ENCODE measurements around the gene MYO7A. TPM values are rescaled to one million over a fixed set of nuclear protein-coding genes. Genes with fewer than 3 reads are reported as not detected.

MYO7A gene
- total RNA-seq, 2 donors from 2014 or later = 3.1 to 102 TPM

GRCh38 chr11:77236901-77237300, 108.9 kb downstream of the MYO7A start:
- no peaks in the 10 kb centered on the region for H3K4me1 ChIP-seq (replicated peaks)
- DNase-seq (ENCODE audit: low spot score) = no peak
- H3K27ac ChIP-seq = no peak overlapping the region
- TF ChIP-seq POLR2AphosphoS5 (IDR thresholded peaks at IDR 0.05) = peak; percentile 27
- no peak for TF ChIP-seq CTCF (IDR thresholded peaks at IDR 0.05)
- intact Hi-C loops (cut with DNase I) = no loop called here
- no peaks in the 10 kb centered on the region for H3K27me3 ChIP-seq (replicated peaks; ENCODE audit: insufficient read depth)
- no peaks in the 10 kb centered on the region for H3K9me3 ChIP-seq
- no peaks in the 10 kb centered on the region for H3K36me3 ChIP-seq
- H3K4me3 ChIP-seq = no peak overlapping the region

GRCh38 chr11:77244277-77245027, 116.4 kb downstream of the MYO7A start:
- intact Hi-C loops (cut with DNase I) = no loop called here
- H3K36me3 ChIP-seq = no peaks in the 10 kb centered on the region
- H3K4me1 ChIP-seq (replicated peaks) = no peaks in the 10 kb centered on the region
- H3K27ac ChIP-seq = no peak overlapping the region
- no peak for DNase-seq (ENCODE audit: low spot score)
- no peaks in the 10 kb centered on the region for H3K27me3 ChIP-seq (replicated peaks; ENCODE audit: insufficient read depth)
- WGBS = 68% methylated on average over 7 of the region's 7 CpGs
- TF ChIP-seq CTCF (IDR thresholded peaks at IDR 0.05) = no peak
- TF ChIP-seq POLR2A (IDR thresholded peaks at IDR 0.05) = no peak
- no peak for TF ChIP-seq POLR2AphosphoS5 (IDR thresholded peaks at IDR 0.05)
- no peaks in the 10 kb centered on the region for H3K9me3 ChIP-seq
- no peak overlapping the region for H3K4me3 ChIP-seq

- Histone ChIP-seq H3K4me1 (replicated peaks) (no peaks in the 10 kb centered on the region), H3K4me3 (no peak overlapping the region), H3K27me3 (replicated peaks; ENCODE audit: insufficient read depth) (no peaks in the 10 kb centered on the region), H3K36me3 (no peaks in the 10 kb centered on the region), H3K27ac (no peak overlapping the region), H3K9me3 (no peaks in the 10 kb centered on the region)
- intact Hi-C loops (cut with DNase I) = no loop called here
- DNase-seq (ENCODE audit: low spot score) = no peak
- no peak for TF ChIP-seq POLR2A (IDR thresholded peaks at IDR 0.05)
- TF ChIP-seq POLR2AphosphoS5 (IDR thresholded peaks at IDR 0.05) = no peak
- TF ChIP-seq CTCF (IDR thresholded peaks at IDR 0.05) = no peak
- 76% methylated on average over 3 of the region's 3 CpGs for WGBS
These were observed 121.4 kb downstream of the MYO7A start for GRCh38 chr11:77249427-77249826.

GRCh38 chr11:77250881-77251640, 123.0 kb downstream of the MYO7A start:
- 96% methylated on average over 1 of the region's 1 CpG for WGBS

More at GRCh38 chr11:77250881-77251640, 123.0 kb downstream of the MYO7A start:
- no peaks in the 10 kb centered on the region for H3K9me3 ChIP-seq
- intact Hi-C loops (cut with DNase I) = no loop called here
- TF ChIP-seq CTCF (IDR thresholded peaks at IDR 0.05) (no peak), POLR2AphosphoS5 (IDR thresholded peaks at IDR 0.05) (no peak), POLR2A (IDR thresholded peaks at IDR 0.05) (no peak)
- H3K4me3 ChIP-seq = no peak overlapping the region
- no peak for DNase-seq (ENCODE audit: low spot score)
- no peaks in the 10 kb centered on the region for H3K4me1 ChIP-seq (replicated peaks)
- H3K27ac ChIP-seq = no peak overlapping the region
- H3K27me3 ChIP-seq (replicated peaks; ENCODE audit: insufficient read depth) = no peaks in the 10 kb centered on the region
- H3K36me3 ChIP-seq = no peaks in the 10 kb centered on the region
